Epithelial cell of proximal tubule (primary cell): Measurements from ENCODE around the gene TSPAN13. TPM values are rescaled to one million over a fixed set of nuclear protein-coding genes. Genes with fewer than 3 reads are reported as not detected.

ENCODE experiments used
- DNase-seq: peaks from one replicate; pipeline ENCODE4 v3.0.0-alpha.2; 2011; ENCODE audit warnings: low read depth
- H3K4me3 ChIP-seq: 2 replicates; pipeline ENCODE4 v1.5.1; 2011; ENCODE audit warnings: low read depth, mild to moderate bottlenecking, low read length
- CTCF ChIP-seq: conservative IDR thresholded peaks from 2 replicates; pipeline ENCODE4 v1.5.1; 2012; ENCODE audit warnings: low read depth, mild to moderate bottlenecking, low read length
- total RNA-seq: library from RNA; depleted of rRNA; stranded (reverse); fragments of >200 nt; gene quantifications from 2 replicates; pipeline ENCODE4 v1.2.3, GENCODE V29; 2015

Gene TSPAN13
- total RNA-seq, 1 donor from 2014 or later = 25.8 TPM

- no peak for TF ChIP-seq CTCF
- no peak overlapping the region for H3K4me3 ChIP-seq
- no peak for DNase-seq
Observed at GRCh38 chr7:16779051-16779450, 25.5 kb downstream of the TSPAN13 start.

- no peak for DNase-seq
- H3K4me3 ChIP-seq = no peak overlapping the region
- TF ChIP-seq CTCF = no peak
Observed at GRCh38 chr7:16780596-16780995, 27.0 kb downstream of the TSPAN13 start.

- no peak for DNase-seq
- no peak overlapping the region for H3K4me3 ChIP-seq
- TF ChIP-seq CTCF = no peak
Observed at GRCh38 chr7:16785321-16785720, 31.8 kb downstream of the TSPAN13 start.

DNA sequence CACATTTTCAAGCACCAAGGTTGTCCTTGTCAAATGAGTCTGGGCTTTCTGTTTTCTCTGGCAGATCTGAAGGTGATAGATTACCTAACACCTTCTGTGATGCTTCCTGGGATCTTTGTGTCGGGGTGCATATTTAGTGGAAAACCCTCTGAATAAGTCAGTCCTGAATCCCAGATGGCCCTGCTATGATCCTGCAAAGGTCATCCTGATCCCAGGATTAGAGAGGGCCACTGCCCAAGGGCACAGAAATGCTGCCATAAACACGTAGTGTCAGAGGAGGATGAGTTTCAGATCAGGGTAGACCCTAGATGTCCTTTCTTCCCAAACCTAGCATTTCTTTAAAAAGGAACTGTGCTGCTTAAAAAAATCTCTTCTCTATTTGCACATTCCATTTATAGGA is 32.3 kb downstream of the TSPAN13 start:
- H3K4me3 ChIP-seq = no peak overlapping the region
- DNase-seq = no peak
- no peak for TF ChIP-seq CTCF

DNA sequence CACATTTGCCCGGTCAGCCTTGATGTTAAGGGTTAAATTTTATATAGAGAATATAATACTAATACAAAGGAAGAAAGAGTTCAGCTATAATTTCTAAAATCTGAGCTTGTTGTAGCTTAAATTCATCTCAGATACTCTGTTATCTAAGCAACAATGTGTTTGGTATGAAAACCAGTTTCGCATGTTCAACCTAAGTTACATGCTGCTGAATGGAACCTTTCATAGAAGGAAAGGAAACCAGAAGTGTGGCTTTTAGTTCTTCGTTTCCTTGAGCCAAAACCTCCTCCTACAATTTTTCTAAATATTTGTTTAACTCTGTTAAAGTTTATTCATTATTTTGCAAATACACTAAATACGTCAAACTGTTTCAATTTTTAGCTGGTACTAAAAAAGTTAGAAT is 32.7 kb downstream of the TSPAN13 start:
- no peak for TF ChIP-seq CTCF
- DNase-seq = no peak
- H3K4me3 ChIP-seq = no peak overlapping the region

GRCh38 chr7:16787127-16787526 is 33.6 kb downstream of the TSPAN13 start:
- no peak for DNase-seq
- TF ChIP-seq CTCF = no peak
- no peak overlapping the region for H3K4me3 ChIP-seq

- DNase-seq = no peak
- no peak for TF ChIP-seq CTCF
- H3K4me3 ChIP-seq = no peak overlapping the region
Observed at GRCh38 chr7:16791071-16791470, 37.5 kb downstream of the TSPAN13 start.
